ENCODE measurements around the gene FALEC. TPM values are rescaled to one million over a fixed set of nuclear protein-coding genes. Genes with fewer than 3 reads are reported as not detected.

FALEC gene
- total RNA-seq, 1 donor from 2014 or later = not detected

DNA sequence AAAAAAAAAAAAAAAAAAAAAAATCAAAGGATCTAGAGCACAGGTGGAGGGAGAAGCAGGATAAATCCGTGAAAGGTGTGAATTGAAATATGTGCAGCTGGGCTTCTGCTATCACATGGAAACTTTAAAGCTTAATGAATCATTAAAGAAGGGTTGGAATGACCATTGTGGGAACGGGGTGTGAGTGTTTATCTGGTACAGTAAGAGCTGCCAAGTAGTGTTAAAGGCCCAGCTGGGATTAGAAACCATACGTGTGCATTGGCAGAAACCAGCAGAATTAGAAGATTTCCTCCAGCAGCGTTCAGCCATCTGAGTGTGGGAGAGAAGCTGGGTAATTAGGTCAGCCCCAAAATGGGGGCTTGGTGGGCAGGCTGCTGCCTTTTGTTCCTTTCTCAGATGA is 13.5 kb downstream of the FALEC start:
- peak; percentile 78 for DNase-seq (ENCODE audit: low read depth)
- FAIRE-seq = no peak

DNA sequence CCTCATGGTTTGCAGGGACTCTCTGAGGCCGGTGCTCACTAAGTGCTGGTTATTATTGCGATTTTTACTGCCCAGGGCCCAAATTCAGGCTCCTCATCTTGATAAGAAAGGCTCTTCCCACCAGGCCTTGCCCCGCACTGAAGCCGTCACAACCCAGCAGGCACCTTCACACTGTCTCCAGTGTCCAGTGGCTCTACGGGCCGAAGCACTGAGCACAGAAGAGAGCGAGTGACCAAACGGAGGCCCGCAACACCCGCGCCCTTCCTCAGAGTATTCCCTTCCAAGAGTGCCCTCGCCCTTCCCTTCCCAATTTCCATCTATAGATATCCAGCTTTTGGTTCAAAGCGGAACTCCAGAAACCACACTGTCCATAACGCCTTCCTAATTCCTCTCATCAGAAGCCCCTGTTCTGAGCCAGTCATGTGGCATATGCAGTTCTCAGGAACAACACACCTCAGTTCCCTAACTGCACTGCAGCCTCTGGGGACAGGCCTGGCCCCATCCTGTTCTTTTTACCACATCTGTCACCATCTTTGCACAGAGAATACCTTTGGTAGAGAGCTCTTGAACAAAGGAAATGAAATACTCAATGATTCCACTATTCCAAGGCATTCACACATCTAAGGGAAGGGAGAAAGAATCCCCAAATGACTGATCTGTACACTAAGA is 15.1 kb downstream of the FALEC start:
- TF ChIP-seq, protein P1, sequence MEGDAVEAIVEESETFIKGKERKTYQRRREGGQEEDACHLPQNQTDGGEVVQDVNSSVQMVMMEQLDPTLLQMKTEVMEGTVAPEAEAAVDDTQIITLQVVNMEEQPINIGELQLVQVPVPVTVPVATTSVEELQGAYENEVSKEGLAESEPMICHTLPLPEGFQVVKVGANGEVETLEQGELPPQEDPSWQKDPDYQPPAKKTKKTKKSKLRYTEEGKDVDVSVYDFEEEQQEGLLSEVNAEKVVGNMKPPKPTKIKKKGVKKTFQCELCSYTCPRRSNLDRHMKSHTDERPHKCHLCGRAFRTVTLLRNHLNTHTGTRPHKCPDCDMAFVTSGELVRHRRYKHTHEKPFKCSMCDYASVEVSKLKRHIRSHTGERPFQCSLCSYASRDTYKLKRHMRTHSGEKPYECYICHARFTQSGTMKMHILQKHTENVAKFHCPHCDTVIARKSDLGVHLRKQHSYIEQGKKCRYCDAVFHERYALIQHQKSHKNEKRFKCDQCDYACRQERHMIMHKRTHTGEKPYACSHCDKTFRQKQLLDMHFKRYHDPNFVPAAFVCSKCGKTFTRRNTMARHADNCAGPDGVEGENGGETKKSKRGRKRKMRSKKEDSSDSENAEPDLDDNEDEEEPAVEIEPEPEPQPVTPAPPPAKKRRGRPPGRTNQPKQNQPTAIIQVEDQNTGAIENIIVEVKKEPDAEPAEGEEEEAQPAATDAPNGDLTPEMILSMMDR (IDR thresholded peaks at IDR 0.05; ENCODE audit: insufficient read depth, low read length, severe bottlenecking) = no peak
- no peaks in the 10 kb centered on the region for H3K27me3 ChIP-seq (ENCODE audit: control insufficient read depth, insufficient read depth, low read length)
- no peak for FAIRE-seq
- H3K4me3 ChIP-seq (ENCODE audit: low read depth, low read length) = no peak overlapping the region
- DNase-seq (ENCODE audit: low read depth) = no peak
- H3K36me3 ChIP-seq (ENCODE audit: control insufficient read depth, insufficient read depth, low read length) = no peaks in the 10 kb centered on the region

More for the DNA sequence above, 13.5 kb downstream of the FALEC start:
- Histone ChIP-seq H3K36me3 (ENCODE audit: control insufficient read depth, insufficient read depth, low read length) (no peaks in the 10 kb centered on the region), H3K27me3 (ENCODE audit: control insufficient read depth, insufficient read depth, low read length) (no peaks in the 10 kb centered on the region), H3K4me3 (ENCODE audit: low read depth, low read length) (no peak overlapping the region)
- TF ChIP-seq, protein P1 (IDR thresholded peaks at IDR 0.05; ENCODE audit: insufficient read depth, low read length, severe bottlenecking) = no peak

DNA sequence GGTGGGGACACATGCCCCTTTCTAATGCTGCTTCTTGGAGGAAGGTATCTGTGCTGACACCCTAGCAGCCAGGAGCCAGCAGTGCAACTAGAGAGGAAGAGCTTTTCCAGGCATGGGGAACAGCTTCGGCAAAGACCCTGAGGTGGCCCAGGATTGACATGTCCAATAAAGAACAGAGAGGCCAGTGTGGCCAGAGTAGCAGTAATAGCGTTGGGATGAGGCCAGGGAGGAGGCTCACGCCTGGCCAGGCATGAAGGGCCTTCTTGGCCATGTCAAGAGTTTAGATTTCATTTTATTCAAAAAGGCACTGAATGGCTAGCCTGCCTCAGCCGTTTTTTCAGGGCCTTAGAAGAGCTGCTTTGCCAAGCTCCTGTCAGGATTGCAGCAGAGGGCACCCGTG is 17.3 kb downstream of the FALEC start:
- Histone ChIP-seq H3K27me3 (ENCODE audit: control insufficient read depth, insufficient read depth, low read length) (no peaks in the 10 kb centered on the region), H3K4me3 (ENCODE audit: low read depth, low read length) (no peak overlapping the region), H3K36me3 (ENCODE audit: control insufficient read depth, insufficient read depth, low read length) (no peaks in the 10 kb centered on the region)
- DNase-seq (ENCODE audit: low read depth) = no peak
- FAIRE-seq = no peak
- TF ChIP-seq, protein P1 (IDR thresholded peaks at IDR 0.05; ENCODE audit: insufficient read depth, low read length, severe bottlenecking) = no peak

DNA sequence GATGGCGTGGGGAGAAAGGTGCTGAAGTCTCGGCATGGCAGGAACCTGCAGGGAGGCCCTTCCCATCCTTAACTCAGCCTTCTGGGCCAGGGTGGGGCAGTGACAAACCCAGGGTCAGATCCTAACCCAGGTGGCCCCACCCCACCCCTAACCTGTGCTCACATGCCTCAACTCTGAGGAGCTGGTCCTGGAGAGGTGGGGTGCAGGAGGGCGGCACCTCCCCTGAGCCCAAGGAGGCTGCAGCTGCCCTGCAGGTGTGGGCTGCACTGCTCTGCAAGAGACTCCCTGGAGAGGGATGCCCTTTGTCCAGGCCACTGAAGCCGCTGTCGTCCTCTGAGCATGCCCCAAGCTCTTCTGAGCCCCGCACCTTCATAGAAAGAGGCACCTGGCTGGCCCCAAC is 18.4 kb downstream of the FALEC start:
- TF ChIP-seq, protein P1 (IDR thresholded peaks at IDR 0.05; ENCODE audit: insufficient read depth, low read length, severe bottlenecking) = no peak
- no peak overlapping the region for H3K4me3 ChIP-seq (ENCODE audit: low read depth, low read length)

DNA sequence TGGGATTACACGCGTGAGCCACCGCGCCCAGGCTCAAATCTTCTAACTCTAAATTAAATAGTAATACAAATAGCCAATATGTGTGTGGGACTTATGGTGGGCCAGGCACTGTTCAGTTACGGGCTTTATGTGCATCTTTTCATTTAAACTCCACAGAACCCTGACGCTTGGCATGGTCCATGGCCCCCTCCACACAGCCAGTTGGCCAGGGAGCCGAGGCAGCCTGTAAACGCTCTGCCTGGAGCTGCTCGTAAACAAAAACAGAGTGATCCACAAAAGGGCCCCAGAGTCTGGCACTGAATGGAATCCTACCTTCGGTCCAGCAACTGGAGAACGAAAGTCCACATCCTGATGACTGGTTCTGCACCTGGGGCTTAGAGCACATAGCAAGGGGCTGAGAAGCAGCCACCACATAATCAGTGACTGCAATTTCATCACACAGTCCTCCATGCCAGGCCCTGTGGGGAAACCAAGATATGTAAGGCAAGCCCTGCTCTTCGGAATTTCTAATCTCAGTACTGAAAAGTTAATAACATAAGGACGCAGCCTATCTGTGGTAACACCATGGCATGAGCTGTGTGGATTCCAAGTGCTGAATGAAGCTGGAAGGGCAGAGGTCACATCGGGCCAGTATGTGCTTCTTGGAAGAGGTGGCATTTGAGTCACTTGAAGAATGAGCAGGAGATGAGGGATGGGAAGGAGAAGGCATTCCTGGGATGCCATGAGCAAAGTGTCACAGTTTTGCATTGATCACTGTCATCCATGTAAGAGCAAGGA is 20.1 kb downstream of the FALEC start:
- TF ChIP-seq, protein P1 (IDR thresholded peaks at IDR 0.05; ENCODE audit: insufficient read depth, low read length, severe bottlenecking) = no peak
- DNase-seq (ENCODE audit: low read depth) = no peak
- no peak overlapping the region for H3K4me3 ChIP-seq (ENCODE audit: low read depth, low read length)
- H3K36me3 ChIP-seq (ENCODE audit: control insufficient read depth, insufficient read depth, low read length) = no peaks in the 10 kb centered on the region
- no peaks in the 10 kb centered on the region for H3K27me3 ChIP-seq (ENCODE audit: control insufficient read depth, insufficient read depth, low read length)
- no peak for FAIRE-seq

More for the DNA sequence above, 18.4 kb downstream of the FALEC start:
- DNase-seq (ENCODE audit: low read depth) (peak; percentile 52), FAIRE-seq (no peak)
- Histone ChIP-seq H3K27me3 (ENCODE audit: control insufficient read depth, insufficient read depth, low read length) (no peaks in the 10 kb centered on the region), H3K36me3 (ENCODE audit: control insufficient read depth, insufficient read depth, low read length) (no peaks in the 10 kb centered on the region)

Data from bronchial epithelial cell (primary cell).